Measurements from ENCODE around the gene ARF3. TPM values are rescaled to one million over a fixed set of nuclear protein-coding genes. Genes with fewer than 3 reads are reported as not detected.

Gene ARF3
- 213 TPM for polyA plus RNA-seq (2012; ENCODE audit: insufficient read depth, insufficient read length, low read depth)

DNA sequence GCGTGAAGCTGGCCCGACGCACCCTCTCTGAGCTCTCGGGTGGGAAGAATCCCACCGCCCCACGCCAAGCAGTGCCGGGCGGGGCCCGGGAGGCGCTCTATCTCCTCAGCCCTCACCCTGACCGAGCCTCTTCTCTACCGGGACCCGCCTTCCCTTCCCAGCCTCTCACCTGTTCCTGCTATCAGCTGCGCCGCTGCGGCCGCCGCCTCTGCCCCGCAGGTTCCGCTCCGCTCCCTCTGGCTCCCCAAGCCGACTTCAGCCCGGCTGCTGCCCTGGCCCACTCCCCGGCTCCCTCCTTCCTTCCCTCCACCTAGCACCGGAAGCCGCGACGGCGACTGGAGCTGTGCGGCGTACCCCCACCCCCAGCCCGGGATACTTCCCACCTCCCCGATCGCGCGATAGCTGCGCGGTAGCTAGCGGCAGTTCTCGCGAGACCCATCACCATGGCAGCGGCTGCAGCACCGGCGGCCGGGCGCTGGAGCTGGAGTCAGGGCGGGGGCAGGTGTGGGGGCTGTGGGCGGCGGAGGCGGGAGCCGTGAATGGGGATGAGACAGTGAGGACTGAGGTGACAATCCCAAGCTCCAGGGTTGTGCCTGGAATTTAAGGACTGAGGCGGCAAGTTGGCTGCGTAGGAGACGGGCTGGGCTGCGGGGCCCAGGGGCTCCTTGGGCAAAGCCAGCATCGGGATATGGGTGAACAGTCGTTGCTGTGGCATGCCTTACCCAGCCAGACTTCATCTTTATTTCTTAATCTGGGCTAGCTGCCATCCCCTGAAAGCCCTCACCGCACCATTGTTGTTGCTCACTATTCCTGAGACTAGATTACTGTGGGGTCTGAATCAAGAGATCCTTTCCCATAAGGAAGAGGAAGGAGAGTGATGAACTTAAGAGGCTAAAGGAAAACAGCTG, at the start of gene ARF3:
ARF3 (minus strand) TSS at position 347 of the 908 bp plus-strand sequence. CDS start 16,392 bp downstream, outside the sequence.
- Histone ChIP-seq H3K36me3 (peaks cover 9% of the 10 kb centered on the region), H3K27me3 (peaks cover 5% of the 10 kb centered on the region; the same call in 1 of the 2 replicates), H3K4me3 (ENCODE audit: low read depth, low read length) (peak within 1 kb of the TSS; percentile 85), H3K9me3 (no peaks in the 10 kb centered on the region), H3K4me1 (no peaks in the 10 kb centered on the region; the same call in 1 of the 2 replicates)
- TF ChIP-seq CTCF (IDR thresholded peaks at IDR 0.05; ENCODE audit: low read depth, low read length): no peak
- peak; percentile 98 for DNase-seq

DNA sequence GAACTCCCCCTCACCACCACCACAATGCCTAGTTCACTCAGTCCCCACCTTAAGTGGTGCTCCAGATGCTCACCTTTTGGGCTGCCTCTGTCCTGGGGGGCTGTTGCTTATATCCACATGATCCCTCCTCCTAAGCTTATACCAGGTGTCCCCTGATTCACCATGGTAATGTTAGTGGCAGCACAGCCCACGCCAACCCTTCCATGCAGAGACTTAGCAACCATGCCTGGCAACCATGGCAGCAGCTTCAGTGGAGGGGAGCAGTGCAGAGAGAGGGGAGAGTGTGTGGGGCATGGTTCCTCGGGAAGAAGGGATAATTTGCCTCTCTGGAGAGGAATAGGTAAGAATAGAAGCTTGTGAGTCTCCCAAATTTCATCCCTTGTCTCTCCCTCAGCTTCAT, 43.1 kb upstream of the ARF3 start:
- Histone ChIP-seq H3K36me3 (peaks cover 8% of the 10 kb centered on the region; the same call in 1 of the 2 replicates), H3K4me3 (ENCODE audit: low read depth, low read length) (peak overlapping the region; percentile 89), H3K9me3 (no peaks in the 10 kb centered on the region), H3K27me3 (no peaks in the 10 kb centered on the region), H3K4me1 (no peaks in the 10 kb centered on the region)
- DNase-seq: no peak
- TF ChIP-seq CTCF (IDR thresholded peaks at IDR 0.05; ENCODE audit: low read depth, low read length): no peak

DNA sequence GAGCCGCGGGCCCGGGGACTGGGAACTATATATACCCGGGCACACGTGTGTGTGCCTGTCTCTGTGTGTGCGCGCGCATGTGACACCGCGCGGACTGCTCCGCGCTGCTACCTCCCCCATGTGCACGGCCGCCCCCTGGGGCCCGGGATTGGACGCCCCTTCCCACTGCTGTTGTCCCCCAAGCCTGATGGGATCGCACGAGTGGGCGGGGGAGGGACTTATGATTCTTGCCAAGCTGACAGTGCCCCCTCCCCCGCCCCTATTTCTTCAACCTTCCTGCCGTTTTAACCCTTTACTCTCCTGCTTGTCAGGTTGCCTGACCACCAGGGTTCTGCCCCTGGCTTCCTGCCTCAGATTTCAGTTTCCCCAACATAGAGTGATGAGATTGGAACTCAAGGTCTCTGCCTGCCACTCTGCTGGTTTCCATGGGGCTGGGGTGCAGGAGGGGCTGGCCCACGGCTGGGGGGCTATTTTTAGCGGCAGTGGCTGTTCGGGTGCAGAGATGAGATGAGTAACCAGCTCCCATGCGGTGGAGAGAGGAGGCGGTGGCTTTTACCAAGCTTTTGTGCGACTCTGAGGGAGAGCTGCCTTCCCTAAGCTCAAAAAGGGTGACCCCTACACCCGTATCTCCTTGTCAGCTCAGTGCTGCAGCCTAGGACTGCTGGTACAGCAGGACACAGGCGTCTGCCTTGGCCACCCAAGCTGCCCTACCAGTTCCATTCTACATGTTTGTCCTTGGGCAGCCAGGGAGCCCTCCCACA, 42.3 kb upstream of the ARF3 start, which contains the start of gene DDN:
DDN (minus strand) TSS at position 5 of the 761 bp plus-strand sequence. CDS start 88 bp downstream, outside the sequence.
- H3K9me3 ChIP-seq: no peaks in the 10 kb centered on the region
- DNase-seq: peak; percentile 95
- H3K4me1 ChIP-seq: no peaks in the 10 kb centered on the region
- H3K4me3 ChIP-seq (ENCODE audit: low read depth, low read length): peak within 1 kb of the TSS; percentile 89
- no peaks in the 10 kb centered on the region for H3K27me3 ChIP-seq
- peak; percentile 5; the same call in 1 of the 2 replicates for TF ChIP-seq CTCF (IDR thresholded peaks at IDR 0.05; ENCODE audit: low read depth, low read length)
- peaks cover 2% of the 10 kb centered on the region; the same call in 1 of the 2 replicates for H3K36me3 ChIP-seq

- no peak for DNase-seq
- no peaks in the 10 kb centered on the region for H3K4me1 ChIP-seq
- peak overlapping the region; percentile 89 for H3K4me3 ChIP-seq (ENCODE audit: low read depth, low read length)
- H3K36me3 ChIP-seq: no peaks in the 10 kb centered on the region
- TF ChIP-seq CTCF (IDR thresholded peaks at IDR 0.05; ENCODE audit: low read depth, low read length): no peak
- no peaks in the 10 kb centered on the region for H3K27me3 ChIP-seq
- H3K9me3 ChIP-seq: no peaks in the 10 kb centered on the region
Measured at GRCh38 chr12:48998497-48999353, 41.4 kb upstream of the ARF3 start.

DNA sequence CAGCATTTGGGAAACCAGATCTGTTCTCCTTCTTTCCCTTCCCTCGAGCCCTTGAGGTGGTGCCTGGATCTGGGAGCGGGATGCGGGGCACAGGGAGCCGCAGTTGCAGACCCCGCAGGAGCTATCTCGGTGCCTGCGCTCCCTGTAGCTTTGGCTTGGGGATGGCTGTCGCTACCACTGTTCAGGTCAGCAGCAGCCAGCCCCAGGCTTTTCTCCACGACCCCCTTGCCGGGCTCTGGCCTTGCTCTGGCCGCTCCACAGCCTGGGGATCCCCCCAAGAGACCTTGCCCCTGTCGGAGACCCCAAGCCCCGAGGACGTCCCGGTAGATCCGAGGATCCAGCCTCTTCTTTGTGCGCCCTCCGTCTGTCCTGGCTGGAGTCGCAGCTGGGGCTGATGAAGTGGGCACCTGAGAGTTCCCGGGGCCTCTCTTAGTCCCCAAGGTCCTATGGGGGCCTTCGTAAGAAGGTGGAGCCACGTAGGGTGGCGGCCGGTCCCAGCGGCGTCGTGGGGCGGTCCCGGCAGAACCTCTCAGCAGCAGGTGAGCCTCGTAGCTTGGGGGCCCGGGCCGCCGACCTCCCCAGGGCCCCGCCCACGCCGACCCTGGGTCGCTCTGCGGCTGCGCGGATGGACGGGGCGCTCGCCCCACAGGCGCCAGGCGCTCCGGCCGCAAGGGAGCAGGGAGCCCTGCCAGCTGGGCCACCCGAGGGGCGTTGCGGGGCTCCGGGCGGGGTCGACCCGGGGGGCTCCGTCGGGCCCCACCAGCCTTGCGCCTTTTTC, 40.6 kb upstream of the ARF3 start:
- DNase-seq: peak; percentile 73
- H3K27me3 ChIP-seq: no peaks in the 10 kb centered on the region; the same call in 1 of the 2 replicates
- no peaks in the 10 kb centered on the region for H3K4me1 ChIP-seq
- H3K4me3 ChIP-seq (ENCODE audit: low read depth, low read length): peak overlapping the region; percentile 89
- H3K9me3 ChIP-seq: no peaks in the 10 kb centered on the region
- no peak; the same call in 1 of the 2 replicates for TF ChIP-seq CTCF (IDR thresholded peaks at IDR 0.05; ENCODE audit: low read depth, low read length)
- no peaks in the 10 kb centered on the region for H3K36me3 ChIP-seq

Data from BE2C (cell line).